ENCODE data around the gene ZNF362. TPM values are rescaled to one million over a fixed set of nuclear protein-coding genes. Genes with fewer than 3 reads are reported as not detected.

ZNF362 gene
- total and polyA plus RNA-seq, 2 experiments from 2014 or later: 9.7 to 26.0 TPM

GRCh38 chr1:33328817-33329216, 72.5 kb downstream of the ZNF362 start:
- Histone ChIP-seq H3K9me2 (ENCODE audit: insufficient read depth) (no peaks in the 10 kb centered on the region), H3K27ac (peak overlapping the region; percentile 66), H4K20me1 (ENCODE audit: insufficient read depth) (no peaks in the 10 kb centered on the region), H2AFZ (no peak overlapping the region), H3K27me3 (replicated peaks; ENCODE audit: insufficient read depth) (no peaks in the 10 kb centered on the region), H3K36me3 (ENCODE audit: low read depth) (peaks cover 69% of the 10 kb centered on the region), H3K79me2 (ENCODE audit: insufficient read depth) (peaks cover 75% of the 10 kb centered on the region), H3K9me3 (ENCODE audit: low read depth) (no peaks in the 10 kb centered on the region), H3K4me3 (no peak overlapping the region), H3K4me2 (ENCODE audit: unreplicated experiment) (no peak overlapping the region), H3K4me1 (ENCODE audit: insufficient read depth) (peaks cover 22% of the 10 kb centered on the region), H3K9ac (0 out of 2 replicates have a peak overlapping the region, but pooled peaks have one; percentile 6), H3F3A (ENCODE audit: insufficient read depth) (peaks cover 63% of the 10 kb centered on the region)
- 97% methylated on average over 12 of the region's 12 CpGs for WGBS, 2 experiments (ENCODE audit: low coverage in 1 of 2, low lambda C conversion rate in 2 of 2, missing lambda C conversion rate in 2 of 2)
- TF ChIP-seq EZH2 (IDR thresholded peaks at IDR 0.05; ENCODE audit: insufficient read depth, poor library complexity, severe bottlenecking): no peak
- TF ChIP-seq EZH2phosphoT487 (IDR thresholded peaks at IDR 0.05; ENCODE audit: insufficient read depth, low read depth): no peak
- DNase-seq: no peak
- in situ Hi-C loops (cut with MboI): no loop called here

DNA sequence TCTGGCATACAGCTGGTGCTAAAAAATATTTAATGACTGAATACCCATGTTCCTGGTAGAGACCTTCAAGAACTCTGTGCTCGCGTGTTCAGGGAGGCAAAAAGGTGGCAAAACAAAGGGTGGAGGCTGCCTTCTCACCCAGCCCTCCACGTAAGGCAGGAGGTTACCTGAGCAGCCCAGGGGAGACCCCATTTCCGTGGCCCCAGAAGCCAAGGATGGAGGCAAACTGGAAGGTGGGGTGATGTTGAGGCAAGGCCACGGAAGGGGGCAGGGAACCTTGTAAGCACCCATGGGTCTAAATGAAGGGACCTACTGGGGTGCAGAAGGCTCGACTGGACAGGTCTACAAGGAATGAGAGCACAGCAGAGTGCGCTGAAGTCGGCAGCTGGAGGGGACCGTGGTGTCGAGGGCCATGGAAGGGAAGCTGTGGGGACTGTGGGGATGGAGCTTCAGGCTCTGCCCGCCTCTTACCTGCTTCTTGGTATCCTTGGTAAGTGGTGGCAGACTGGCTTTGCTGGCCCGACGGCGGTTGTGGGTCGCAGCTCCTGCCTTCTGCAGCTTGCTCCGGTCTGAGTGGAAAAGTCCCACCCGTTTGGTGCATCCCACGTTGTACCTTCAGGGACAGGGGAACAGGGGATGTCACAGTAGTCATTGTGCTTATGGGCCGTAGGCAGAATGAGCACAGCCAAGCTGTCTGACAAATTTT, 73.5 kb downstream of the ZNF362 start:
- no peak for DNase-seq
- Histone ChIP-seq H3K27ac (no peak overlapping the region), H3K9me2 (ENCODE audit: insufficient read depth) (no peaks in the 10 kb centered on the region), H3K36me3 (ENCODE audit: low read depth) (peaks cover 60% of the 10 kb centered on the region), H2AFZ (no peak overlapping the region), H3K9me3 (ENCODE audit: low read depth) (no peaks in the 10 kb centered on the region), H4K20me1 (ENCODE audit: insufficient read depth) (no peaks in the 10 kb centered on the region), H3K4me1 (ENCODE audit: insufficient read depth) (peaks cover 32% of the 10 kb centered on the region), H3K9ac (no peak overlapping the region), H3F3A (ENCODE audit: insufficient read depth) (peaks cover 68% of the 10 kb centered on the region), H3K4me3 (no peak overlapping the region), H3K27me3 (replicated peaks; ENCODE audit: insufficient read depth) (no peaks in the 10 kb centered on the region), H3K79me2 (ENCODE audit: insufficient read depth) (peaks cover 84% of the 10 kb centered on the region), H3K4me2 (ENCODE audit: unreplicated experiment) (no peak overlapping the region)
- in situ Hi-C loops (cut with MboI): no loop called here
- TF ChIP-seq EZH2 (IDR thresholded peaks at IDR 0.05; ENCODE audit: insufficient read depth, poor library complexity, severe bottlenecking) (no peak), EZH2phosphoT487 (IDR thresholded peaks at IDR 0.05; ENCODE audit: insufficient read depth, low read depth) (no peak)
- WGBS, 2 experiments (ENCODE audit: low coverage in 1 of 2, low lambda C conversion rate in 2 of 2, missing lambda C conversion rate in 2 of 2): 89 to 90% methylated on average over 19 of the region's 19 CpGs

- no peak for TF ChIP-seq EZH2phosphoT487 (IDR thresholded peaks at IDR 0.05; ENCODE audit: insufficient read depth, low read depth)
- no peak for TF ChIP-seq EZH2 (IDR thresholded peaks at IDR 0.05; ENCODE audit: insufficient read depth, poor library complexity, severe bottlenecking)
- Histone ChIP-seq H3K4me1 (ENCODE audit: insufficient read depth) (peaks cover 38% of the 10 kb centered on the region), H3K9me2 (ENCODE audit: insufficient read depth) (no peaks in the 10 kb centered on the region), H3K79me2 (ENCODE audit: insufficient read depth) (peaks cover 85% of the 10 kb centered on the region), H3K27ac (no peak overlapping the region), H3F3A (ENCODE audit: insufficient read depth) (peaks cover 74% of the 10 kb centered on the region), H2AFZ (no peak overlapping the region), H3K9me3 (ENCODE audit: low read depth) (no peaks in the 10 kb centered on the region), H3K36me3 (ENCODE audit: low read depth) (peaks cover 54% of the 10 kb centered on the region), H3K27me3 (replicated peaks; ENCODE audit: insufficient read depth) (no peaks in the 10 kb centered on the region), H3K4me3 (no peak overlapping the region), H4K20me1 (ENCODE audit: insufficient read depth) (no peaks in the 10 kb centered on the region), H3K9ac (no peak overlapping the region), H3K4me2 (ENCODE audit: unreplicated experiment) (no peak overlapping the region)
- in situ Hi-C loops (cut with MboI): no loop called here
- WGBS, 2 experiments (ENCODE audit: low coverage in 1 of 2, low lambda C conversion rate in 2 of 2, missing lambda C conversion rate in 2 of 2): 93 to 98% methylated on average over 3 of the region's 3 CpGs
- DNase-seq: no peak
Observed at GRCh38 chr1:33330361-33330890, 74.1 kb downstream of the ZNF362 start.

DNA sequence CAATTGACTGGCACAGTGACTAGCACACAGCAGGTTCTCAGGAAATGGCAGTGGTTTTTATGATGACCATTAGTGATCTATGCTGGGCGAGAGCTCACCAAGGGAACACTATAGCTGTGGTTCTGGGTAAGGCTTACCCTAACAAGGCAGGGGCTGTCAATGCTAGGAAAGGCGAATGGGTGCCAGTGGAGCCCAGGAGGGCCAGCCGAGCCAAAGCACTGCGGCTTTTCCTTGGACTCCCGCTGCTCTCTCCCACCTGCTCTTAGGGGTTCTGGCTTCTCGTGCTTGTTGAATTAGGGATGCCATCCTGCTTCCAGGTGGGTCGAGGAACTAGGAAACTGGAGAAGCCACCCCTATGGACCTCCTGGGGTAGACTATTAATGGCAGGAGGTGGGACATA, 74.6 kb downstream of the ZNF362 start:
- no peaks in the 10 kb centered on the region for H3K27me3 ChIP-seq (replicated peaks; ENCODE audit: insufficient read depth)
- no peaks in the 10 kb centered on the region for H4K20me1 ChIP-seq (ENCODE audit: insufficient read depth)
- peaks cover 49% of the 10 kb centered on the region for H3K36me3 ChIP-seq (ENCODE audit: low read depth)
- H3K4me2 ChIP-seq (ENCODE audit: unreplicated experiment): no peak overlapping the region
- peaks cover 43% of the 10 kb centered on the region for H3K4me1 ChIP-seq (ENCODE audit: insufficient read depth)
- no peaks in the 10 kb centered on the region for H3K9me2 ChIP-seq (ENCODE audit: insufficient read depth)
- in situ Hi-C loops (cut with MboI): no loop called here
- TF ChIP-seq EZH2phosphoT487 (IDR thresholded peaks at IDR 0.05; ENCODE audit: insufficient read depth, low read depth) (no peak), EZH2 (IDR thresholded peaks at IDR 0.05; ENCODE audit: insufficient read depth, poor library complexity, severe bottlenecking) (no peak)
- H3K9me3 ChIP-seq (ENCODE audit: low read depth): no peaks in the 10 kb centered on the region
- H2AFZ ChIP-seq: no peak overlapping the region
- H3K79me2 ChIP-seq (ENCODE audit: insufficient read depth): peaks cover 85% of the 10 kb centered on the region
- DNase-seq: no peak
- H3F3A ChIP-seq (ENCODE audit: insufficient read depth): peaks cover 73% of the 10 kb centered on the region
- H3K27ac ChIP-seq: no peak overlapping the region
- no peak overlapping the region for H3K9ac ChIP-seq
- H3K4me3 ChIP-seq: no peak overlapping the region
- 98 to 99% methylated on average over 7 of the region's 7 CpGs for WGBS, 2 experiments (ENCODE audit: low coverage in 1 of 2, low lambda C conversion rate in 2 of 2, missing lambda C conversion rate in 2 of 2)
